GM23338 (cell line): ENCODE measurements around the gene SHF. TPM values are rescaled to one million over a fixed set of nuclear protein-coding genes. Genes with fewer than 3 reads are reported as not detected.

Source experiments
- ATAC-seq: fragments of 200-7000 bp; cut with Tn5 transposase; 3 replicates; pipeline ENCODE4 v1.9.1; 2020
- DNase-seq: peaks from one replicate; pipeline ENCODE4 v3.0.0-alpha.2; 2015; ENCODE audit warnings: low spot score
- H2AFZ ChIP-seq: fragments of 200-600 bp; sonication (generic); 2 replicates; pipeline ENCODE4 v1.8.0; 2016; ENCODE audit warnings: antibody characterized with exemption, mild to moderate bottlenecking, moderate library complexity
- H3F3A ChIP-seq: fragments of 200-600 bp; sonication (generic); replicated peaks from 2 replicates; pipeline ENCODE4 v1.8.0; 2017; ENCODE audit warnings: antibody characterized with exemption, mixed run types, low read depth
- H3K27ac ChIP-seq: fragments of 200-600 bp; sonication (generic); 2 replicates; pipeline ENCODE4 v1.6.1; 2016; ENCODE audit warnings: low read depth
- H3K27me3 ChIP-seq: fragments of 200-600 bp; sonication (generic); 2 replicates; pipeline ENCODE4 v1.8.0; 2016; ENCODE audit warnings: mild to moderate bottlenecking, mixed run types, moderate library complexity; ENCODE audit not compliant: insufficient read depth
- H3K36me3 ChIP-seq: fragments of 200-600 bp; sonication (generic); 2 replicates; pipeline ENCODE4 v1.8.0; 2016; ENCODE audit warnings: mild to moderate bottlenecking; ENCODE audit not compliant: insufficient read depth
- H3K4me1 ChIP-seq: fragments of 200-600 bp; sonication (generic); 2 replicates; pipeline ENCODE4 v1.8.0; 2016; ENCODE audit warnings: mild to moderate bottlenecking, moderate library complexity; ENCODE audit not compliant: insufficient read depth
- H3K4me2 ChIP-seq: fragments of 200-600 bp; sonication (generic); 2 replicates; pipeline ENCODE4 v1.7.1; 2017; ENCODE audit warnings: mixed run types
- H3K4me3 ChIP-seq: fragments of 200-600 bp; sonication (generic); 2 replicates; pipeline ENCODE4 v1.6.1; 2016; ENCODE audit warnings: mixed run types
- H3K79me2 ChIP-seq: fragments of 200-600 bp; sonication (generic); replicated peaks from 2 replicates; pipeline ENCODE4 v1.8.0; 2017; ENCODE audit warnings: mild to moderate bottlenecking; ENCODE audit not compliant: insufficient read depth
- H3K9me2 ChIP-seq: fragments of 200-600 bp; sonication (generic); 2 replicates; pipeline ENCODE4 v1.8.0; 2017; ENCODE audit not compliant: insufficient read depth
- H4K20me1 ChIP-seq: fragments of 200-600 bp; sonication (generic); replicated peaks from 2 replicates; pipeline ENCODE4 v1.8.0; 2017; ENCODE audit warnings: mild to moderate bottlenecking; ENCODE audit not compliant: insufficient read depth
- H3K27ac Mint-ChIP-seq: 2 replicates; pipeline ENCODE4 v1.8.0; 2020; ENCODE audit warnings: inconsistent platforms, mild to moderate bottlenecking, moderate library complexity, mixed read lengths
- H3K27me3 Mint-ChIP-seq: 3 replicates; pipeline ENCODE4 v1.8.0; 2022; ENCODE audit warnings: low read depth, mild to moderate bottlenecking, moderate library complexity, mixed read lengths, inconsistent platforms; ENCODE audit not compliant: insufficient read depth, poor library complexity
- H3K36me3 Mint-ChIP-seq: 3 replicates; pipeline ENCODE4 v1.8.0; 2021; ENCODE audit warnings: low read depth, mild to moderate bottlenecking, inconsistent platforms, moderate library complexity, mixed read lengths
- H3K4me1 Mint-ChIP-seq: 3 replicates; pipeline ENCODE4 v1.8.0; 2020; ENCODE audit warnings: mild to moderate bottlenecking, inconsistent platforms, mixed read lengths
- H3K4me3 Mint-ChIP-seq: 3 replicates; pipeline ENCODE4 v1.8.0; 2021; ENCODE audit warnings: moderate library complexity, mild to moderate bottlenecking, inconsistent platforms, mixed read lengths
- H3K9me3 Mint-ChIP-seq: 3 replicates; pipeline ENCODE4 v1.8.0; 2020; ENCODE audit warnings: moderate library complexity, mild to moderate bottlenecking, inconsistent platforms, mixed read lengths
- CREB1 ChIP-seq: fragments of 250-450 bp; sonication (Bioruptor Pico); IDR thresholded peaks from 2 replicates; pipeline ENCODE4 v1.5.0; 2020; ENCODE audit warnings: low read depth, mild to moderate bottlenecking, moderate library complexity
- CTCF ChIP-seq, 2 experiments: fragments of 200-600 bp in 1 of 2; sonication (generic) in 1 of 2; conservative IDR thresholded peaks; 2 replicates each; pipeline versions ENCODE4 v1.5.1 to v1.6.1; 2016 to 2017; ENCODE audit warnings: antibody characterized with exemption in 2 of 2, low read depth in 2 of 2, mild to moderate bottlenecking in 2 of 2, moderate library complexity in 1 of 2
- ETS1 ChIP-seq: IDR thresholded peaks from 2 replicates; pipeline ENCODE4 v1.6.1; 2016; ENCODE audit warnings: antibody characterized with exemption
- EZH2 ChIP-seq: fragments of 200-600 bp; sonication (generic); IDR thresholded peaks from one replicate; pipeline ENCODE4 v1.8.0; 2017; ENCODE audit warnings: antibody characterized with exemption, mild to moderate bottlenecking, low read depth; ENCODE audit not compliant: unreplicated experiment
- EZH2phosphoT487 ChIP-seq: fragments of 200-600 bp; sonication (generic); IDR thresholded peaks from one replicate; pipeline ENCODE4 v1.8.1; 2018; ENCODE audit warnings: antibody characterized with exemption; ENCODE audit not compliant: unreplicated experiment
- JUNB ChIP-seq: IDR thresholded peaks from one replicate; pipeline ENCODE4 v1.6.1; 2016; ENCODE audit warnings: antibody characterized with exemption; ENCODE audit not compliant: unreplicated experiment
- NANOG ChIP-seq: IDR thresholded peaks from 2 replicates; pipeline ENCODE4 v1.6.1; 2016; ENCODE audit warnings: antibody characterized with exemption, borderline replicate concordance
- POLR2AphosphoS5 ChIP-seq: IDR thresholded peaks from 2 replicates; pipeline ENCODE4 v1.6.1; 2016; ENCODE audit warnings: antibody characterized with exemption, low read depth
- REST ChIP-seq: IDR thresholded peaks from one replicate; pipeline ENCODE4 v1.6.1; 2018; ENCODE audit warnings: antibody characterized with exemption; ENCODE audit not compliant: unreplicated experiment
- STAT1 ChIP-seq: IDR thresholded peaks from one replicate; pipeline ENCODE4 v1.6.1; 2016; ENCODE audit warnings: antibody characterized with exemption; ENCODE audit not compliant: unreplicated experiment
- ZNF114 ChIP-seq: fragments of 250-450 bp; sonication (Bioruptor Pico); IDR thresholded peaks from 2 replicates; pipeline ENCODE4 v1.5.0; 2020; ENCODE audit warnings: mild to moderate bottlenecking, moderate library complexity
- ZNF331 ChIP-seq: fragments of 250-450 bp; sonication (Bioruptor Pico); IDR thresholded peaks from 2 replicates; pipeline ENCODE4 v1.5.0; 2020; ENCODE audit warnings: low read depth, mild to moderate bottlenecking, moderate library complexity
- ZNF462 ChIP-seq: fragments of 250-450 bp; sonication (Bioruptor Pico); IDR thresholded peaks from 2 replicates; pipeline ENCODE4 v1.5.0; 2020; ENCODE audit warnings: mild to moderate bottlenecking, moderate library complexity
- polyA plus RNA-seq: library from polyadenylated mRNA; unstranded; fragments of >200 nt; fragmentation: Nextera tagmentation; extraction: Ambion mirVana; gene quantifications from 2 replicates; pipeline ENCODE4 v1.2.1, GENCODE V29; 2016
- total RNA-seq: library from RNA; depleted of rRNA; stranded (reverse); fragments of >200 nt; shearing (Covaris generic); gene quantifications from 2 replicates; pipeline ENCODE4 v1.2.3, GENCODE V29; 2014

SHF gene
- total and polyA plus RNA-seq, 2 experiments from 2014 or later, result 5.8 to 15.6 TPM

- Mint-ChIP-seq H3K27me3 (peaks cover 10% of the 10 kb centered on the region), H3K36me3 (no peaks in the 10 kb centered on the region), H3K27ac (no peak overlapping the region), H3K4me3 (no peak overlapping the region), H3K9me3 (no peaks in the 10 kb centered on the region; the same call in 2 of the 3 replicates), H3K4me1 (peaks cover 9% of the 10 kb centered on the region)
- no peaks in the 10 kb centered on the region for H3K79me2 ChIP-seq
- no peak overlapping the region for H3K4me3 ChIP-seq
- H3K4me1 ChIP-seq, result no peaks in the 10 kb centered on the region
- H3K36me3 ChIP-seq, result no peaks in the 10 kb centered on the region
- H3K27me3 ChIP-seq, result no peaks in the 10 kb centered on the region
- no peaks in the 10 kb centered on the region for H4K20me1 ChIP-seq
- H3F3A ChIP-seq, result no peaks in the 10 kb centered on the region
- TF ChIP-seq ETS1 (no peak), STAT1 (no peak), EZH2phosphoT487 (no peak), ZNF331 (CRISPR knock-in tag) (no peak), POLR2AphosphoS5 (no peak), NANOG (no peak), CTCF (conservative IDR thresholded peaks at IDR 0.05; ENCODE audit: low read depth in 2 of 2) (no peak), EZH2 (no peak), REST (no peak), JUNB (no peak), CREB1 (CRISPR knock-in tag) (no peak), ZNF462 (CRISPR knock-in tag) (no peak), ZNF114 (CRISPR knock-in tag) (no peak)
- H2AFZ ChIP-seq, result no peak overlapping the region; the same call in 1 of the 2 replicates
- no peak for DNase-seq
- ATAC-seq, result peak; percentile 59
- no peak overlapping the region for H3K4me2 ChIP-seq
- H3K27ac ChIP-seq, result no peak overlapping the region
- H3K9me2 ChIP-seq, result no peaks in the 10 kb centered on the region
Observed at GRCh38 chr15:45156744-45157455, 30.9 kb downstream of the SHF start.
